Inferior parietal cortex (tissue), 1 donor: Measurements from ENCODE around the gene CPHXL.

ENCODE experiments used
- DNase-seq: peaks from one replicate; pipeline ENCODE4 v3.0.0-alpha.2; 2016; ENCODE audit errors: extremely low spot score

The CPHXL gene

GRCh38 chr16:75702242-75702641 is 24.0 kb downstream of the CPHXL start:
- peak; percentile 4 for DNase-seq

GRCh38 chr16:75701361-75701760 is 24.9 kb downstream of the CPHXL start, which contains the start of gene DUXB:
DUXB (minus strand) TSS chr16:75701461; CDS start chr16:75701418, 43 bp downstream.
- DNase-seq = no peak

GRCh38 chr16:75697571-75697970 is 28.7 kb downstream of the CPHXL start:
- DNase-seq = no peak

GRCh38 chr16:75695708-75696107 is 30.6 kb downstream of the CPHXL start:
- no peak for DNase-seq

- no peak for DNase-seq
Measured at GRCh38 chr16:75687361-75687760, 38.9 kb downstream of the CPHXL start.

GRCh38 chr16:75682308-75682707 is 44.0 kb downstream of the CPHXL start:
- DNase-seq = no peak

GRCh38 chr16:75679366-75679765 is 46.9 kb downstream of the CPHXL start:
- no peak for DNase-seq

GRCh38 chr16:75676909-75677308 is 49.4 kb downstream of the CPHXL start, which contains the start of gene CPHXL2:
CPHXL2 (minus strand) TSS chr16:75677009; CDS start chr16:75676999, 10 bp downstream.
- DNase-seq = no peak

- no peak for DNase-seq
Measured at GRCh38 chr16:75667503-75667902, 58.8 kb downstream of the CPHXL start.
